Endothelial cell of umbilical vein (primary cell): ENCODE data around the gene NSUN4. TPM values are rescaled to one million over a fixed set of nuclear protein-coding genes. Genes with fewer than 3 reads are reported as not detected.

Experiments used
- Bru-seq: library from RNA; stranded (reverse); fragments of 400-500 nt; gene quantifications from one replicate; lab custom pipeline; 2021; lab: Mats Ljungman, UMichigan
- BruChase-seq, 2 experiments: library from RNA; stranded (reverse); fragments of 400-500 nt; gene quantifications; one replicate each; lab custom pipeline; 2021; lab: Mats Ljungman, UMichigan
- BruUV-seq: library from RNA; stranded (reverse); fragments of 400-500 nt; replicated peaks from 2 replicates; lab custom pipeline; 2021; lab: Mats Ljungman, UMichigan
- CTCF ChIA-PET: fragments of 300-600, 350-600 bp; sonication (Branson Sonifier 250); formaldehyde crosslinking; loops from one replicate; lab custom pipeline; 2021; ENCODE audit warnings: antibody characterized with exemption, inconsistent platforms; lab: Charles Lee
- POLR2A ChIA-PET: fragments of 300-600, 350-600 bp; sonication (Branson Sonifier 250); formaldehyde crosslinking; loops from one replicate; lab custom pipeline; 2021; ENCODE audit warnings: antibody characterized with exemption, inconsistent platforms; lab: Charles Lee
- DNase-seq: peaks from one replicate; pipeline ENCODE4 v3.0.0-alpha.2; 2011; ENCODE audit warnings: low read depth, low spot score
- FAIRE-seq: peaks from 2 replicates; lab custom pipeline; 2011; peaks lifted over from hg19 to GRCh38; lab: Jason Lieb, UNC
- H2AFZ ChIP-seq: 2 replicates; pipeline ENCODE4 v1.6.0; 2012; ENCODE audit warnings: low read depth, low read length, control low read depth, inconsistent platforms
- H3K27ac ChIP-seq: 2 replicates; pipeline ENCODE4 v1.5.1; 2011; ENCODE audit warnings: low read depth, mild to moderate bottlenecking, control low read depth, low read length, moderate library complexity; ENCODE audit not compliant: insufficient read depth
- H3K27me3 ChIP-seq, 2 experiments: 2 replicates each; pipeline versions ENCODE4 v1.6.0 to v1.6.1; 2011; ENCODE audit warnings: low read length in 2 of 2, mixed read lengths in 1 of 2; ENCODE audit not compliant: control insufficient read depth in 2 of 2, insufficient read depth in 2 of 2
- H3K36me3 ChIP-seq, 2 experiments: 2 replicates in 1 of 2; 3 replicates in 1 of 2; pipeline ENCODE4 v1.5.1; 2011; ENCODE audit warnings: low read length in 2 of 2, mild to moderate bottlenecking in 1 of 2, moderate library complexity in 1 of 2; ENCODE audit not compliant: control insufficient read depth in 2 of 2, insufficient read depth in 2 of 2; ENCODE audit errors: extremely low read depth in 1 of 2
- H3K4me1 ChIP-seq: 3 replicates; pipeline ENCODE4 v1.5.1; 2011; ENCODE audit warnings: mild to moderate bottlenecking, low read length; ENCODE audit not compliant: control insufficient read depth, insufficient read depth; ENCODE audit errors: extremely low read depth
- H3K4me2 ChIP-seq: 2 replicates; pipeline ENCODE4 v1.6.1; 2011; ENCODE audit warnings: low read length, control low read depth, mixed read lengths; ENCODE audit not compliant: insufficient read depth
- H3K4me3 ChIP-seq, 3 experiments: fragments of 200-600 bp in 1 of 3; sonication (generic), shearing (Covaris generic) in 1 of 3; replicated peaks in 1 of 3; 2 replicates each; pipeline ENCODE4 v1.5.1; 2011 to 2016; ENCODE audit warnings: control low read depth in 3 of 3, low read length in 3 of 3, mild to moderate bottlenecking in 2 of 3, inconsistent platforms in 1 of 3, low read depth in 1 of 3, moderate library complexity in 1 of 3; ENCODE audit not compliant: insufficient read depth in 1 of 3
- H3K79me2 ChIP-seq: 2 replicates; pipeline ENCODE4 v1.6.0; 2012; ENCODE audit warnings: low read length, inconsistent platforms; ENCODE audit not compliant: control insufficient read depth, insufficient read depth
- H3K9ac ChIP-seq: replicated peaks from 2 replicates; pipeline ENCODE3; 2011; ENCODE audit warnings: low read length, control low read depth; ENCODE audit not compliant: insufficient read depth; ENCODE audit errors: extremely low read depth
- H3K9me1 ChIP-seq: replicated peaks from 3 replicates; pipeline ENCODE4 v1.6.0; 2011; ENCODE audit warnings: mild to moderate bottlenecking, low read length; ENCODE audit not compliant: control insufficient read depth, insufficient read depth; ENCODE audit errors: extremely low read depth
- H3K9me3 ChIP-seq: replicated peaks from 2 replicates; pipeline ENCODE4 v1.5.1; 2012; ENCODE audit warnings: low read length, inconsistent platforms; ENCODE audit not compliant: control insufficient read depth, insufficient read depth
- H4K20me1 ChIP-seq: replicated peaks from 2 replicates; pipeline ENCODE3; 2011; ENCODE audit warnings: mild to moderate bottlenecking, low read length; ENCODE audit not compliant: control insufficient read depth, insufficient read depth; ENCODE audit errors: extremely low read depth
- EZH2 ChIP-seq: IDR thresholded peaks from 2 replicates; pipeline ENCODE4 v1.6.1; 2012; ENCODE audit warnings: borderline replicate concordance, low read depth, mild to moderate bottlenecking, moderate library complexity, low read length, inconsistent platforms; ENCODE audit not compliant: severe bottlenecking
- FOS ChIP-seq: IDR thresholded peaks from 2 replicates; pipeline ENCODE4 v1.6.1; 2011; ENCODE audit warnings: mild to moderate bottlenecking, low read length, moderate library complexity, borderline replicate concordance; ENCODE audit not compliant: insufficient read depth
- GATA2 ChIP-seq: IDR thresholded peaks from 2 replicates; pipeline ENCODE4 v1.7.0; 2011; ENCODE audit warnings: low read depth, mild to moderate bottlenecking, moderate library complexity, mixed read lengths, low read length; ENCODE audit not compliant: insufficient read length, insufficient read depth
- JUN ChIP-seq: IDR thresholded peaks from 2 replicates; pipeline ENCODE4 v1.6.1; 2011; ENCODE audit warnings: borderline replicate concordance, low read depth; ENCODE audit not compliant: insufficient read length, insufficient read depth
- MYC ChIP-seq: IDR thresholded peaks from one replicate; pipeline ENCODE4 v1.6.1; 2011; ENCODE audit warnings: mild to moderate bottlenecking, low read depth, low read length
- POLR2A ChIP-seq: IDR thresholded peaks from 2 replicates; pipeline ENCODE4 v1.6.1; 2012; ENCODE audit warnings: low read depth, mild to moderate bottlenecking, control low read depth, low read length
- POLR2AphosphoS5 ChIP-seq: IDR thresholded peaks from 2 replicates; pipeline ENCODE4 v1.6.1; 2012; ENCODE audit warnings: low read depth, mild to moderate bottlenecking, control low read depth, low read length, moderate library complexity; ENCODE audit not compliant: insufficient read depth
- dilution Hi-C: fragments of 300-500 bp; cut with MboI; formaldehyde crosslinking; loops from one replicate; pipeline ENCODE4 v1.15.0; 2019; ENCODE audit warnings: low sequenced_read_pairs; ENCODE audit not compliant: extremely low pct_ligation_motif_present
- intact Hi-C: fragments of 100-400 bp; cut with micrococcal nuclease; formaldehyde crosslinking; loops from one replicate; pipeline ENCODE4 v1.10.0; 2022
- long read RNA-seq: library from polyadenylated mRNA; stranded (forward); transcript quantifications from one replicate; pipeline ENCODE4 v2.0.0, GENCODE V29; 2021
- polyA minus RNA-seq, 3 experiments: library from RNA; depleted of rRNA, polyadenylated mRNA; stranded (reverse); fragments of >200 nt; gene quantifications; 1 replicate in 1 of 3; 2 replicates in 2 of 3; pipeline ENCODE4 v1.2.3, GENCODE V29; 2011
- polyA plus RNA-seq, 4 experiments: library from polyadenylated mRNA; depleted of rRNA in 3 of 4; stranded (reverse) in 3 of 4; unstranded in 1 of 4; fragments of >200 nt; gene quantifications; 2 replicates each; pipeline versions ENCODE4 v1.2.1 to v1.2.3, GENCODE V29; 2011 to 2012; ENCODE audit warnings: missing spikeins in 1 of 4
- total RNA-seq: library from RNA; stranded (reverse); gene quantifications from 2 replicates; pipeline ENCODE4 v1.2.3, GENCODE V29; 2021
- TF ChIP-seq, protein P1 (sequence below), 2 donors: IDR thresholded peaks; 1 replicate in 1 of 2; 2 replicates in 1 of 2; pipeline ENCODE4 v1.5.1; 2011; ENCODE audit warnings: low read length in 2 of 2, mild to moderate bottlenecking in 2 of 2, moderate library complexity in 2 of 2, control low read depth in 1 of 2, inconsistent platforms in 1 of 2, low read depth in 1 of 2; ENCODE audit not compliant: insufficient read depth in 1 of 2; ENCODE audit errors: extremely low read depth in 1 of 2
- TF ChIP-seq, protein P2 (sequence below): IDR thresholded peaks from 2 replicates; pipeline ENCODE4 v1.6.1; 2011; ENCODE audit not compliant: insufficient read depth, insufficient read length

The NSUN4 gene
- total RNA-seq (21.6 and 22.4 TPM in 2 replicates), polyA plus RNA-seq (18.6 and 23.4 TPM in 2 replicates), polyA minus RNA-seq (70.7 and 96.9 TPM in 2 replicates), Bru-seq, nascent RNA (percentile 71 among the genes with signal in this experiment), BruChase-seq, experiment 1, labeled RNA remaining after a 6-hour chase (percentile 70 among the genes with signal in this experiment), BruChase-seq, experiment 2, labeled RNA remaining after a 2-hour chase (percentile 75 among the genes with signal in this experiment)
- polyA plus RNA-seq (2011; cell fraction: cytosol; rRNA removed): 20.7 and 20.8 TPM in 2 replicates
- 25.0 and 31.0 TPM in 2 replicates for polyA plus RNA-seq (2011; cell fraction: nucleus; rRNA removed)
- 12.3 and 15.8 TPM in 2 replicates for polyA plus RNA-seq (2012)
- 37.4 TPM for polyA minus RNA-seq (2011; cell fraction: cytosol; rRNA and poly(A)+ RNA removed)
- 21.6 and 35.3 TPM in 2 replicates for polyA minus RNA-seq (2011; cell fraction: nucleus; rRNA and poly(A)+ RNA removed)
- long read RNA-seq, full-length matches to known transcripts: 14 of 39 reads
- long read RNA-seq, partial matches to known transcripts: 6 of 39 reads
- long read RNA-seq, other reads (novel, unspliced or antisense): 19 of 39 reads

DNA sequence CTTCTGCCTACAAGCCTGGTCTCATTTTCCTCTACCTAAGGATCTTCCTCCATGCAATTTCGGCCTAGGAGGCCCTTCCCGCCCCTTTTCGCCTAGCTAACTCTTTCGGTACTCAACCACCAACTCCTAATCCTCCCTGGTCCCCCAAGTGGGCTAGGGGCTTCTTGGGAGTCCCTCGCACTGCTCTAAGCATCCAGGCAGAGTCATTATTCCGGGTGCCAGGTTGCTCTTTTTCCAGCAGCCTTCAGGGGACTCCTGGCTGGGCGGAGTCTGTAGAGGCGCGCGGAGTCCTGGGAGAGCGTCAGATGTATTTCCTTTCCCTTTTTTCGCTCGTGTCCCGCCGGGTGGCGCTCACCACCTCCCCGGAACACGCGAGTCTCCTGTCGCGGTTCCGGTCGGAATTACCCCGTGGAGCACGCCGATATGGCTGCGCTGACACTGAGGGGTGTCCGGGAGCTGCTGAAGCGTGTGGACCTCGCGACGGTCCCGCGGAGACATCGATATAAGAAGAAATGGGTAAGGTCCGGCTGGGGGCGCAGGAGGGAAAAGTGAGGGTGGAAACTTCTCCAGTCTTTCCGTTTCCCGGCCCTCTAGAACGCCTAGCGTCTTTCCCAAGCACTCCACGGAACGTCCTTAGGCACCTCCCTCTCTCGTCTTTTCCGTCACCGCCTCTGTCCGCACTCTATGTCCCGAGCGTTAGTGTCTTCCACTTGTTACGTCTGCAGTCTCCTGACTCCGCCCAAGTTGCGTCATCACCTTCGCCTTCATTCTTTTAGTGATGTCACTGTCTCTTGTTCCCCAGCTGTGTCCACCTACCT is at the start of gene NSUN4:
TSS of gene NSUN4 (plus strand) at position 404 of the 818 bp plus-strand sequence. CDS start at position 424, 20 bp downstream.
- dilution Hi-C loops (no loop called here), intact Hi-C loops (loop anchor here (1.0 to 5.0 kb wide), 4 partner anchors 8 to 158 kb away; partner anchors contain the start of genes LRRC41, RAD54L and UQCRH)
- peaks cover 10% of the 10 kb centered on the region for H3K4me1 ChIP-seq
- peak within 1 kb of the TSS; percentile 96 for H2AFZ ChIP-seq
- DNase-seq: peak; percentile 92
- no peaks in the 10 kb centered on the region for H4K20me1 ChIP-seq
- POLR2A ChIA-PET: interaction anchor here (0.7 to 1.2 kb wide), 2 partner anchors 18 to 37 kb away, joined by 5 to 9 read pairs; partner anchors contain the start of genes LRRC41 and UQCRH
- peak within 1 kb of the TSS; percentile 90 for H3K4me2 ChIP-seq
- peaks cover 0 to 8% of the 10 kb centered on the region in 2 experiments for H3K36me3 ChIP-seq
- H3K27ac ChIP-seq: peak within 1 kb of the TSS; percentile 88
- TSS peak; percentile 84 for BruUV-seq
- CTCF ChIA-PET: interaction anchor here (0.7 to 1.9 kb wide), 7 partner anchors 8 to 940 kb away, joined by 3 to 17 read pairs (median 4); partner anchors contain the start of genes LRRC41 and UQCRH
- no peaks in the 10 kb centered on the region for H3K9me1 ChIP-seq
- peak within 1 kb of the TSS; percentile 89 for H3K9ac ChIP-seq
- FAIRE-seq: peak; percentile 98
- H3K27me3 ChIP-seq: no peaks in the 10 kb centered on the region
- H3K4me3 ChIP-seq: peak within 1 kb of the TSS; percentile 70 to 91 (median 89)
- H3K79me2 ChIP-seq: peaks cover 24% of the 10 kb centered on the region
- TF ChIP-seq GATA2: no peak
- no peak for TF ChIP-seq EZH2
- TF ChIP-seq, protein P1, sequence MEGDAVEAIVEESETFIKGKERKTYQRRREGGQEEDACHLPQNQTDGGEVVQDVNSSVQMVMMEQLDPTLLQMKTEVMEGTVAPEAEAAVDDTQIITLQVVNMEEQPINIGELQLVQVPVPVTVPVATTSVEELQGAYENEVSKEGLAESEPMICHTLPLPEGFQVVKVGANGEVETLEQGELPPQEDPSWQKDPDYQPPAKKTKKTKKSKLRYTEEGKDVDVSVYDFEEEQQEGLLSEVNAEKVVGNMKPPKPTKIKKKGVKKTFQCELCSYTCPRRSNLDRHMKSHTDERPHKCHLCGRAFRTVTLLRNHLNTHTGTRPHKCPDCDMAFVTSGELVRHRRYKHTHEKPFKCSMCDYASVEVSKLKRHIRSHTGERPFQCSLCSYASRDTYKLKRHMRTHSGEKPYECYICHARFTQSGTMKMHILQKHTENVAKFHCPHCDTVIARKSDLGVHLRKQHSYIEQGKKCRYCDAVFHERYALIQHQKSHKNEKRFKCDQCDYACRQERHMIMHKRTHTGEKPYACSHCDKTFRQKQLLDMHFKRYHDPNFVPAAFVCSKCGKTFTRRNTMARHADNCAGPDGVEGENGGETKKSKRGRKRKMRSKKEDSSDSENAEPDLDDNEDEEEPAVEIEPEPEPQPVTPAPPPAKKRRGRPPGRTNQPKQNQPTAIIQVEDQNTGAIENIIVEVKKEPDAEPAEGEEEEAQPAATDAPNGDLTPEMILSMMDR (IDR thresholded peaks at IDR 0.05; ENCODE audit: extremely low read depth in 1 of 2, insufficient read depth in 1 of 2, low read depth in 1 of 2, low read length in 2 of 2): peak; percentile 69 to 79
- TF ChIP-seq POLR2A: peak; percentile 84
- TF ChIP-seq, protein P2, sequence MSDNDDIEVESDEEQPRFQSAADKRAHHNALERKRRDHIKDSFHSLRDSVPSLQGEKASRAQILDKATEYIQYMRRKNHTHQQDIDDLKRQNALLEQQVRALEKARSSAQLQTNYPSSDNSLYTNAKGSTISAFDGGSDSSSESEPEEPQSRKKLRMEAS: peak; percentile 63
- peak; percentile 96 for TF ChIP-seq MYC
- TF ChIP-seq JUN: peak; percentile 64
- no peak for TF ChIP-seq FOS
- TF ChIP-seq POLR2AphosphoS5: peak; percentile 62
- H3K9me3 ChIP-seq: no peaks in the 10 kb centered on the region
